NCI-H510A (cell line): ENCODE results near the gene CFL1.
"Not testable (repeated sequence)": the region's sequence is repeated elsewhere in the genome, so short reads cannot be mapped to it uniquely, and the experiment has no call there.

ENCODE experiments used
- DNase-seq: peaks from one replicate; lab custom pipeline; 2025; lab: John Stamatoyannopoulos, UW

The CFL1 gene

GRCh38 chr11:65832231-65832630 is 25.7 kb downstream of the CFL1 start:
- not testable (repeated sequence) for DNase-seq

DNA sequence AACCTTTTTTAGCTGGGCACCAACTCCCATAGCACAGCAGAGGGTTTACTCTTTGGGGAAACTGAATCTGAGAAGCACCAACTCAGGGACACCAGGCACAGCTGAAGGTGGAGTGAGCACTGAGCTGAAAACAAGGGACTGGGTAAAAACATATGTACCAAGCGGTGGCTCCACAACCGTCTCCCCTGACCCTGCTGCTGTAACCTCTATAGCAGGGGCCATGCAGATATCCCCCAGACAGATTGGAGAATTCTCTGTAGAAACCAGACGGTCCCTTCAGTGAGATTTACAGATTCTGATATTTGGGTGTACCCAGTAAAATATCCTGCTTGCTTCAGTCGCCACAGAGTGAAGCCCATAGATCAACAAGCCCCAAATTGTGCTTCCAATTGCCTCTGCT is 28.5 kb downstream of the CFL1 start:
- DNase-seq: no peak

GRCh38 chr11:65826984-65827735 is 30.8 kb downstream of the CFL1 start:
- DNase-seq: no peak

- no peak for DNase-seq
Measured at GRCh38 chr11:65822776-65823528, 35.0 kb downstream of the CFL1 start.

DNA sequence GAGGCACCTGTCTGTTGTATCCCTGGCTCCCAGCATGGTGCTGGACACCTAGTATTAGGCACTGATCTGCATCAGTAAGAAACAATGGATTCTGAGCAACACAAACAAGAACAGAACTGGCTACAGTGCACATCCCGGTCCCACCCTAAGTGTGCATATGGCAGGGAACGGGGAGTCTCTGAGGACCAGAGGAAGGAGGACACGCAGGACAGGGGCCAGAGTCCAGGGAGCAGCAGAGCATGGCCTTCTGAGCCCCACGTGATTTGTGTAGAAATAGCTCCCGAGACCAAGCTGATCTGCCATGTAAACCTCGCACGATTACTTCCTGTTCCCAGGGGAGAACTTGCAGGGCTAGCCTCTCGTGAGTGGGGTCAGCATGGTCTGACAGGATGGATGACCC is 36.9 kb downstream of the CFL1 start:
- no peak for DNase-seq

- peak; percentile 74 for DNase-seq
Measured at GRCh38 chr11:65817835-65818680, 39.9 kb downstream of the CFL1 start.

DNA sequence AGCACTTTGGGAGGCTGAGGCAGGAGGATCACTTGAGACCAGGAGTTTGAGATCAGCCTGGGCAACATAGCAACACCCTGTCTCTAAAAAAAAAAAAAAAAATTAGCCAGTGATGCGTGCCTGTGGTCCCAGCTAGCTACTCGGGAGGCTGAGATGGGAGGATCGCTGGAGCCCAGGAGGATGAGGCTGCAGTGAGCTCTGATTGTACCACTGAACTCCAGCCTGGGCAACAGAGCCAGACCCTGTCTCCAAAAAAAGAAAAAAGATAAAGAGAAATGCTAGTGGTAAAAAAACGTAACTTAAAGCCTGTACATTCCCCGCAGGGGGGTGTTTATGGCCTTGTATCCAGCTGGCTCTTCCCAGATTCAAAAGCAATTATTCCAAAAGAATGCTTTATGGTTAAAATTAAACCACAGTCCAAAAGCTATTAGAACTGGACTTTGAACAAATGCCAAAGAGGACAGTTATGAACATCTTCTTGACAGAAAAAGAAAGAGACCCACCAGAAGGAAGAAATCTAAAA is 40.6 kb downstream of the CFL1 start:
- DNase-seq: no peak

- DNase-seq: no peak
Measured at GRCh38 chr11:65816696-65817095, 41.3 kb downstream of the CFL1 start.

- no peak for DNase-seq
Measured at GRCh38 chr11:65814986-65815565, 42.9 kb downstream of the CFL1 start.

GRCh38 chr11:65814131-65814985 is 43.6 kb downstream of the CFL1 start:
- DNase-seq: no peak

DNA sequence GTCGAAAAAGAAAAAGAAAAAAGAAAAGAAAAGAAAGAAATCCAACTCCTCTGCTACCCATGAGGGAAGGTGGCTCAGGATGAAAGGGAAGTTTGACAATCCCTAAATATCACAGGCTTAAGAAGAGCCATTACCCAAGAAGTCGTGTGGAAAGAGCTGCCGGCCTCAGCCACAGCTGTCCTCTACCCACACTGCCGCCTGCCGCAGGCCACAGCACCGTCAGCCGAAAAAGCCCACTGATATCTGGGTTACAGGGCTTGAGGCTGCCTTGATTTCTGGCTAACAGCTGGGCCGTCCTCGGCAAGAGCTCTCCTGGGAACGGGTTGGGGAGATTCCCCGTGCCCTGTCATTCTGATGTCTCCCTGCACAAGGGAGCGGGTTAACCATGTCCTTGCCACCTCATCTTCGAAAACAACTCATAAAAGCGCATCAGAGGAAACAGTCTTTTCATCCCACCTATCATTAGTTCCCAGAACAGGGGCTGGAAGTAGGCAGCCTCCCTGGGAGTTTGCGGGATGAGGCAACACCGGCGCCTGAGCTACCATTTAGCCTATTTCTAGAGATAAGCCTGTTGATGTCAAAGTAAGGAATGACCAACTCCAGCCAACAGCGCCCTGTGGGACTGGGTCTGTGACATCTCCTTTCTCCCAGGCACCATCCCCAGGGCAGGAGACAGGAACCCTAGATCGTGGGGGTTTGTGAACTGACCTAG is 46.1 kb downstream of the CFL1 start:
- DNase-seq: no peak

- DNase-seq: no peak
Measured at GRCh38 chr11:65810046-65810868, 47.7 kb downstream of the CFL1 start.

- no peak for DNase-seq
Measured at GRCh38 chr11:65809496-65809895, 48.5 kb downstream of the CFL1 start.

GRCh38 chr11:65808744-65809341 is 49.1 kb downstream of the CFL1 start:
- DNase-seq: no peak

DNA sequence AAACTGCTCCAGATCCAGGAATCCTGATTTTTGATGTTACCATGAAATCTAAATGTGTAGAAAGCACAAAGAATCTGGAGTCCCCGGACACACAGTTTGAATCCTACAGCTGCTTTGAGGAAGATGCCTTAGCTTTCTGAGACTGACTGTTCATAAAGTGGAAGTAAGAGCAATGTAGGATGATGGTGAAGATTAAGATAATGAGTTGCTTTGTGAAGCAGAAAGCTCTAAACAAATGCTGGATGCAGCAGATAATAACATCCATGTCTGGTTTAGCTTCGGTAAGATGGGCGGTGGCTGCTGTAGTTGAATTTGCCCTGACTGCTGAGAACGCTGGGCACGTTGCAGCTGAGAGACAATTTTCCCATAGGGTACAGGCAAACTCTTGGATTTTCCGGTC is 51.0 kb downstream of the CFL1 start:
- DNase-seq: no peak
